Loucy (cell line): ENCODE data around the gene CAMTA1.

Source experiments
- CTCF ChIP-seq: fragments of 200-600 bp; sonication (generic); conservative IDR thresholded peaks from 2 replicates; pipeline ENCODE4 v1.5.1; 2014; ENCODE audit warnings: mild to moderate bottlenecking, antibody characterized with exemption, low read length
- EZH2phosphoT487 ChIP-seq: fragments of 200-600 bp; IDR thresholded peaks from 2 replicates; pipeline ENCODE4 v1.6.1; 2018; ENCODE audit warnings: antibody characterized with exemption, mild to moderate bottlenecking, moderate library complexity, borderline replicate concordance

DNA sequence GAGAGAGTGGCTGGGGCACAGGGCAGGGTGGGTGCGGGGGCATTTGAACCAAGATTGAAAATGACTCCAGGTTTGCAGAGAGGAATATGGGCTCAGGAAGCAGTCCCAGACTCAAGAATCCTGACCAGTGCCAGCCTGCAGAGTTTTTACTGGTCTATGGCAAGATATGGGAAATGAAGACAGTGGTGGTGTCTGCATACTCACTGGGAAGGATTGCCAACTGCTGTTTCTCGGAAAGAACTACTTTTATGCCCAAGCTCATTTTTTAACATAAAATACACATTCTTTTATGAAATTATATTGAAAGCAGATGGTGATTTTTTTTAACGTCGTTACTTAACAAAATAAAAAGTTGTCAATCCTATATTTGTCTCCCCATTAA is 401.8 kb downstream of the CAMTA1 start:
- no peak for TF ChIP-seq CTCF
- TF ChIP-seq EZH2phosphoT487, result no peak
